ENCODE measurements around the gene IVD. TPM values are rescaled to one million over a fixed set of nuclear protein-coding genes. Genes with fewer than 3 reads are reported as not detected.

Gene IVD
- total RNA-seq, 1 donor from 2014 or later: 106 TPM

DNA sequence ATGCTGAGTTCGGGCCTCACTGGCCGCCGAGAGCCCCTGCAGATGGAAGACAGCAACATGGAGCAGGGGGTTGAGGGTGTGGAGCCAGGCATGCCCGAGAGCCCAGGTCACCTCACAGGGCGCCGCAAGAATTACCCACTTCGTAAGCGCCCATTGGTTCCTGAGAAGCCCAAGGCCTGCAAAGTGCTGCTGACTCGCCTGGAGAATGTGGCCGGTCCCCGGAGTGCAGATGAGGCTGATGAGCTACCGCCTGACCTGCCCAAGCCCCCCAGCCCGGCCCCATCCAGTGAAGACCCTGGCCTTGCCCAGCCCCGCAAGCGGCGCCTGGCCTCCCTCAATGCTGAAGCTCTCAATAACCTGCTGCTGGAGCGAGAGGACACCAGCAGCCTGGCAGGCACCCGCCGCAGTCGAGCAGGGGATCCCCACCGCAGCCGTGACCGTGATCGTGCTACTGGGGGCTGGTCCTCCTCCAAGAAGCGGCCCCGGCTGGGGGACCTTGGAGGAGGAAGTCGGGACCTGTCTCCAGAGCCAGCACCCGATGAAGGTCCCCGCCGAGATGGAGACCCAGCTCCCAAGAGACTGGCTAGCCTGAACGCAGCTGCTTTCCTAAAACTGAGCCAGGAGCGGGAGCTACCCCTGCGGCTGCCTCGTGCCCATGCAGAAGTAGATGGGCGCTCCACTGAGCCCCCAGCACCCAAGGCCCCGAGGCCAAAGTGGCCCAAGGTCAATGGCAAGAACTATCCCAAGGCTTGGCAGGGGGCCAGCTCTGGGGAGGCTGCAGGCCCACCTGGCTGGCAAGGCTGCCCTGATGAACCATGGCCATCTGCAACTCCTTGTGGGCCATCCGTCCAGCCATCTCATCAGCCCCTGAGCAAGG, 53.1 kb downstream of the IVD start:
- Histone ChIP-seq H3K27ac (replicated peaks) (no peak overlapping the region), H3K4me1 (peaks cover 36% of the 10 kb centered on the region), H3K4me3 (no peak overlapping the region), H3K36me3 (peaks cover 50% of the 10 kb centered on the region), H3K27me3 (ENCODE audit: low read depth) (no peaks in the 10 kb centered on the region), H3K9me3 (replicated peaks) (no peaks in the 10 kb centered on the region)
- TF ChIP-seq, protein P1, sequence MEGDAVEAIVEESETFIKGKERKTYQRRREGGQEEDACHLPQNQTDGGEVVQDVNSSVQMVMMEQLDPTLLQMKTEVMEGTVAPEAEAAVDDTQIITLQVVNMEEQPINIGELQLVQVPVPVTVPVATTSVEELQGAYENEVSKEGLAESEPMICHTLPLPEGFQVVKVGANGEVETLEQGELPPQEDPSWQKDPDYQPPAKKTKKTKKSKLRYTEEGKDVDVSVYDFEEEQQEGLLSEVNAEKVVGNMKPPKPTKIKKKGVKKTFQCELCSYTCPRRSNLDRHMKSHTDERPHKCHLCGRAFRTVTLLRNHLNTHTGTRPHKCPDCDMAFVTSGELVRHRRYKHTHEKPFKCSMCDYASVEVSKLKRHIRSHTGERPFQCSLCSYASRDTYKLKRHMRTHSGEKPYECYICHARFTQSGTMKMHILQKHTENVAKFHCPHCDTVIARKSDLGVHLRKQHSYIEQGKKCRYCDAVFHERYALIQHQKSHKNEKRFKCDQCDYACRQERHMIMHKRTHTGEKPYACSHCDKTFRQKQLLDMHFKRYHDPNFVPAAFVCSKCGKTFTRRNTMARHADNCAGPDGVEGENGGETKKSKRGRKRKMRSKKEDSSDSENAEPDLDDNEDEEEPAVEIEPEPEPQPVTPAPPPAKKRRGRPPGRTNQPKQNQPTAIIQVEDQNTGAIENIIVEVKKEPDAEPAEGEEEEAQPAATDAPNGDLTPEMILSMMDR (IDR thresholded peaks at IDR 0.05; ENCODE audit: borderline replicate concordance): no peak
- intact Hi-C loops (cut with micrococcal nuclease): no loop called here
- no peak for DNase-seq

DNA sequence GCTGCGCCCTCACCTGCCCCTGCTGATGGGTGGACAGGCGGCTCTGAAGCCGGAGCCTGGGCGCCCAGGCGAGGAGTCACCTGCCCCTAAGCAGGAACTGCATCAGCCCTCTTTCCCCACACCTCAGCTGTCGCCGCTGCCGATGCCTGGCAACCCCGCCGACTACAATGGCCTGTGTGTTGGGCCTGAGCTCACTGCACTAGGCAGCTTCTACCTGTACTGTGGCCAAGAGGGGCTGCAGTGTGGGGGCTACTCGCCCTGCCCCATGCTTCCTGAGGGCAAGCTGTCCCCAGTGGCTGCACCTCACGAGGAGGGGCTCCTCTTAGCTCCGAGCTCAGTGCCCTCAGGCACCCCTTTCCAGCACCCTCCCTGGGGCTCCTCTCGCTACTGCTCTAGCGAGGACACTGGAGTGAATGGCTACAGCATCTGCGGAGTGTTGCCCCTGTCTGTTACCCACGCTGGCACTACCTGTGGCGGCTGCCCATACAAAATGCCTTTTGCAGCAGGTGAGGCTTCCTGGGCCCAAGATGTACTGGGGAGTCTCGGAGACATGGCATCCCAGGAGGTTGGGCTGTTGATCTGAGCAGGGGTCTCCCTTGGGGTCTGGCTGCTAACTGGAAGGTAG, 53.9 kb downstream of the IVD start:
- H3K27ac ChIP-seq (replicated peaks): no peak overlapping the region
- H3K27me3 ChIP-seq (ENCODE audit: low read depth): no peaks in the 10 kb centered on the region
- no peak overlapping the region for H3K4me3 ChIP-seq
- TF ChIP-seq, protein P1 (IDR thresholded peaks at IDR 0.05; ENCODE audit: borderline replicate concordance): no peak
- peaks cover 58% of the 10 kb centered on the region for H3K36me3 ChIP-seq
- intact Hi-C loops (cut with micrococcal nuclease): no loop called here
- DNase-seq: no peak
- peaks cover 28% of the 10 kb centered on the region for H3K4me1 ChIP-seq
- H3K9me3 ChIP-seq (replicated peaks): no peaks in the 10 kb centered on the region

DNA sequence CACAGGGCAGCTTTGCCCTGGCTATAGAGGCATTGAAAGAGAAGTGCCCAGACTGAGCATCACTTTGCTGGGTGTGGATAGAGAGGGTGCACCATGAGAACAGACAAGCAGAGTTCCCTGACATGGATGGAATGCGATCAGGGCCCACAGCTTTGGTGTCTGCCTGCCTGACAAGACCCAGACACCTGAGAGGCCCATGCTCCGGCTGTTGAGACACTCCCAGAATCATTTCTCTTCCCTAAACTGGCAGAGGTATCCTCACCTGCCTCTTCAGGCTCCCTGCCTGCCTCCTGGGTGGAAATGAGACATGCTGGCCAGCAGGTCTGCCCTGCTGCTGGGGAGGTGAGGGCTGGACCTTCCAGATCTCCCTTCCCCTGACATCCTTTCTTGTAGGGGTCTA, 54.8 kb downstream of the IVD start:
- H3K36me3 ChIP-seq: peaks cover 67% of the 10 kb centered on the region

DNA sequence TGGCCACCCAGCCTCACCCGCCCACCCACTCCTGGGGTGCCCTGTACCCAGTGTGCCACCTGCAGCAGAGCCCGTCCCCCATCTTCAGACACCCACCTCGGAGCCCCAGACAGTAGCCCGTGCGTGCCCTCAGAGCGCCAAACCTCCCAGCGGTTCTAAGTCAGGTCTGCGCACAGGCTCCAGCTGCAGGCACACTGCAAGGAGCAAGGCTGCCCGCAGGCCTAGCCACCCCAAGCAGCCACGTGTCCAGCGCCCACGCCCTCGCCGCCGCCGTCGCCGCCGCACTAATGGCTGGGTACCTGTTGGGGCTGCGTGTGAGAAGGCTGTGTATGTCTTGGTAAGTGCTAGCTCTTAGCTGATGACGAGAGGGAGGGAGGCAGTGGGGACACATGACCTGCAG, 56.4 kb downstream of the IVD start:
- intact Hi-C loops (cut with micrococcal nuclease): no loop called here
- DNase-seq: no peak

More for the DNA sequence above, 54.8 kb downstream of the IVD start:
- no peak for DNase-seq
- no peaks in the 10 kb centered on the region for H3K27me3 ChIP-seq (ENCODE audit: low read depth)
- no peak overlapping the region for H3K27ac ChIP-seq (replicated peaks)
- H3K4me3 ChIP-seq: no peak overlapping the region
- H3K4me1 ChIP-seq: peaks cover 19% of the 10 kb centered on the region
- TF ChIP-seq, protein P1 (IDR thresholded peaks at IDR 0.05; ENCODE audit: borderline replicate concordance): no peak
- no peaks in the 10 kb centered on the region for H3K9me3 ChIP-seq (replicated peaks)
- intact Hi-C loops (cut with micrococcal nuclease): no loop called here

DNA sequence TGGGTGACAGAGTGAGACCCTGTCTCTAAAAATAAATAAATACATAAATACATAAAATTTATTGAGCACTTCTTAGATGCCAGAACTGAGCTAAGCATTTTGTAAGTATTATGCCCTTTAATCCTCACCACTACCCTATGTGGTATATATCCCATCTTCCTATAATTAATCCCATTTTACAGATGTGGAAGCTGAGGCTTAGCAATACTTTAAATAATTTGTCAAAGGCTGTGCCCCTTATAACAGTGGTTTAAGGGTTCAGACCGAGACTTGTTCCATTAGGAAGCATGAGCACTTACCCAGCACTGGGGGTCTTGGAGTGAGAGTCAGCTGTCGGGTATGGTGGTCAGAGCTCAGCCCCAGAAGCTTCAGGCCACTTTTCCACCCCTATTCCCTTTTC, 57.7 kb downstream of the IVD start:
- no peak overlapping the region for H3K4me3 ChIP-seq
- intact Hi-C loops (cut with micrococcal nuclease): no loop called here
- no peak for DNase-seq
- TF ChIP-seq, protein P1 (IDR thresholded peaks at IDR 0.05; ENCODE audit: borderline replicate concordance): no peak
- no peaks in the 10 kb centered on the region for H3K9me3 ChIP-seq (replicated peaks)
- H3K27me3 ChIP-seq (ENCODE audit: low read depth): no peaks in the 10 kb centered on the region
- no peak overlapping the region for H3K27ac ChIP-seq (replicated peaks)
- H3K4me1 ChIP-seq: no peaks in the 10 kb centered on the region
- H3K36me3 ChIP-seq: peaks cover 89% of the 10 kb centered on the region

More for the DNA sequence above, 56.4 kb downstream of the IVD start:
- TF ChIP-seq, protein P1 (IDR thresholded peaks at IDR 0.05; ENCODE audit: borderline replicate concordance): no peak
- Histone ChIP-seq H3K36me3 (peaks cover 82% of the 10 kb centered on the region), H3K4me3 (no peak overlapping the region), H3K27me3 (ENCODE audit: low read depth) (no peaks in the 10 kb centered on the region), H3K27ac (replicated peaks) (no peak overlapping the region), H3K4me1 (peaks cover 3% of the 10 kb centered on the region), H3K9me3 (replicated peaks) (no peaks in the 10 kb centered on the region)

Data from left ventricle myocardium inferior (tissue), 1 donor.